ENCODE measurements around the gene RPL4.

Gene RPL4

DNA sequence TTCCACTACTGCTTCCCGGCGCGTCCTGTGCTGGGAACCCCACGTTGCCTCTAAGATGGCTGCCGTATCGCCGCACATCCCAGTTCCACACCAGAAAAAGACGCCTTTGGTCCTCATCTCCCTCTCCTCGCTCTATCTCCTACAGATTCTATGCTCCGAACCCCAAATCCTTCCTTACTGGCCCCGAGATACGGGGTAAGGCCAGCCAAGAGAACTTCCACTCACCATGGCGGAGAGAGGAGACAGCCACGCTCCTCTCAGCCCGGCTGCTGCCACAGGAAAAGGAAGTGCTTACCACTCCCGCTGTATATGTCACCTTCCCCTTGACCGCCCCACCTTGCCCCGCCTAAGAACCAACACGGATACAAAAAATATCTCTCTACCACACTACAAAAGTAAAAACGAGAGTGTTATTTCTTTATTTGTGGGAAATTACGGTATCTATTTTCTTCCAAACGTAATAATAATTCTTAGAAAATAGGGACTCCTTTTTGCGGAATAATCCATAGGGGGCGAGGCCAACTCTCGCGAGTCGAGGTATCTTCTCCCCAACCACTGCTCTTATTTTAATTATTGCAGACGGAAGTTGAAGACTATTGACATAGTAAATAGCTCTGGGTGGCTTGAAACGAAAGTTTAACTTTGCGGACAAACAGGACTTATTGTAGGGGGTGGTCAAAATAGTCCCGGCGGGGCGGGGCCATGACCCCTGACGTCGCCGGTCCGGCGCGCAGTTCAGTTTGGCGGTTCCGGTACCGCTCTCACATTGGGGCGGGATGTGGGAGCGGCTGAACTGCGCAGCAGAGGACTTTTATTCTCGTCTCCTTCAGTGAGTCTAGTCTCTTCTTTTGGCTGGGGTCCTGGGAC is at the start of gene RPL4, which contains the start of gene ZWILCH:
RPL4 (minus strand) TSS at position 293 of the 867 bp plus-strand sequence; CDS start at position 228, 65 bp downstream.
ZWILCH (plus strand) TSS at position 764 of the 867 bp plus-strand sequence; CDS start at position 777, 13 bp downstream.
- H3K27me3 ChIP-seq (ENCODE audit: control insufficient read depth, low read length) = no peaks in the 10 kb centered on the region
- TF ChIP-seq, protein P1, sequence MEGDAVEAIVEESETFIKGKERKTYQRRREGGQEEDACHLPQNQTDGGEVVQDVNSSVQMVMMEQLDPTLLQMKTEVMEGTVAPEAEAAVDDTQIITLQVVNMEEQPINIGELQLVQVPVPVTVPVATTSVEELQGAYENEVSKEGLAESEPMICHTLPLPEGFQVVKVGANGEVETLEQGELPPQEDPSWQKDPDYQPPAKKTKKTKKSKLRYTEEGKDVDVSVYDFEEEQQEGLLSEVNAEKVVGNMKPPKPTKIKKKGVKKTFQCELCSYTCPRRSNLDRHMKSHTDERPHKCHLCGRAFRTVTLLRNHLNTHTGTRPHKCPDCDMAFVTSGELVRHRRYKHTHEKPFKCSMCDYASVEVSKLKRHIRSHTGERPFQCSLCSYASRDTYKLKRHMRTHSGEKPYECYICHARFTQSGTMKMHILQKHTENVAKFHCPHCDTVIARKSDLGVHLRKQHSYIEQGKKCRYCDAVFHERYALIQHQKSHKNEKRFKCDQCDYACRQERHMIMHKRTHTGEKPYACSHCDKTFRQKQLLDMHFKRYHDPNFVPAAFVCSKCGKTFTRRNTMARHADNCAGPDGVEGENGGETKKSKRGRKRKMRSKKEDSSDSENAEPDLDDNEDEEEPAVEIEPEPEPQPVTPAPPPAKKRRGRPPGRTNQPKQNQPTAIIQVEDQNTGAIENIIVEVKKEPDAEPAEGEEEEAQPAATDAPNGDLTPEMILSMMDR (IDR thresholded peaks at IDR 0.05; ENCODE audit: low read depth, low read length, poor library complexity, severe bottlenecking) = no peak
- no peak for TF ChIP-seq EZH2phosphoT487 (IDR thresholded peaks at IDR 0.05; ENCODE audit: borderline replicate concordance, low read length)
- H3K4me1 ChIP-seq (ENCODE audit: control insufficient read depth, low read length) = peaks cover 57% of the 10 kb centered on the region
- H4K20me1 ChIP-seq (ENCODE audit: control insufficient read depth, insufficient read depth, low read depth, low read length) = peaks cover 23% of the 10 kb centered on the region; the same call in 1 of the 2 replicates
- peak within 1 kb of the TSS; percentile 90 for H3K27ac ChIP-seq (ENCODE audit: low read depth, low read length)
- peaks cover 75% of the 10 kb centered on the region for H3K36me3 ChIP-seq (ENCODE audit: control insufficient read depth, low read length)
- no peaks in the 10 kb centered on the region for H3K9me3 ChIP-seq (ENCODE audit: control insufficient read depth, insufficient read depth, low read length)
- H3F3A ChIP-seq (ENCODE audit: control insufficient read depth, insufficient read depth) = peaks cover 49% of the 10 kb centered on the region
- peak within 1 kb of the TSS; percentile 98 for H3K4me3 ChIP-seq (ENCODE audit: low read length)
- no peaks in the 10 kb centered on the region for H3K9me2 ChIP-seq (replicated peaks; ENCODE audit: control insufficient read depth, low read length)
- H3K79me2 ChIP-seq (ENCODE audit: control insufficient read depth, low read length) = peaks cover 86% of the 10 kb centered on the region
- H3K4me2 ChIP-seq (ENCODE audit: low read length) = peak within 1 kb of the TSS; percentile 78

DNA sequence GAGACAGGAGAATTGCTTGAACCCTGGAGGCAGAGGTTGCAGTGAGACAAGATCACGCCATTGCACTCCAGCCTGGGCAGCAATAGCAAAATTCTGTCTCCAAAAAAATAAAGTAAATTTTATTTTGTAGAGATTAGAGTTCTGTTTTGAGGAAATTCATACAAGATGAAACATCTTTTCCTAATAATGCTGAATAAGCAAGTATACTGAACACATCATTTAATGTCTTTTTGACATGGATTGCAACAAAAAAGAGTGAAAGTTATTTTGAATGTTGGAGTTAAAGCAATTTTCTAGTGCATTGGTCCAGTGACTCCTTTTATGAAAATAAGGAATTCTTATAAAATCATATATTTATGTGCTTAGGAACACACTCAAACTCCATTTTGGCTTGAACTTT is 40.6 kb upstream of the RPL4 start:
- no peak for TF ChIP-seq EZH2phosphoT487 (IDR thresholded peaks at IDR 0.05; ENCODE audit: borderline replicate concordance, low read length)
- TF ChIP-seq, protein P1 (IDR thresholded peaks at IDR 0.05; ENCODE audit: low read depth, low read length, poor library complexity, severe bottlenecking) = no peak
- H3K9me2 ChIP-seq (replicated peaks; ENCODE audit: control insufficient read depth, low read length) = no peaks in the 10 kb centered on the region
- no peaks in the 10 kb centered on the region for H3K4me1 ChIP-seq (ENCODE audit: control insufficient read depth, low read length)
- no peaks in the 10 kb centered on the region for H3K9me3 ChIP-seq (ENCODE audit: control insufficient read depth, insufficient read depth, low read length)
- no peaks in the 10 kb centered on the region for H3K79me2 ChIP-seq (ENCODE audit: control insufficient read depth, low read length)
- no peaks in the 10 kb centered on the region for H3F3A ChIP-seq (ENCODE audit: control insufficient read depth, insufficient read depth)
- H3K27ac ChIP-seq (ENCODE audit: low read depth, low read length) = no peak overlapping the region
- H3K27me3 ChIP-seq (ENCODE audit: control insufficient read depth, low read length) = no peaks in the 10 kb centered on the region
- H4K20me1 ChIP-seq (ENCODE audit: control insufficient read depth, insufficient read depth, low read depth, low read length) = no peaks in the 10 kb centered on the region
- H3K4me2 ChIP-seq (ENCODE audit: low read length) = no peak overlapping the region
- peaks cover 45% of the 10 kb centered on the region for H3K36me3 ChIP-seq (ENCODE audit: control insufficient read depth, low read length)
- H3K4me3 ChIP-seq (ENCODE audit: low read length) = no peak overlapping the region

DNA sequence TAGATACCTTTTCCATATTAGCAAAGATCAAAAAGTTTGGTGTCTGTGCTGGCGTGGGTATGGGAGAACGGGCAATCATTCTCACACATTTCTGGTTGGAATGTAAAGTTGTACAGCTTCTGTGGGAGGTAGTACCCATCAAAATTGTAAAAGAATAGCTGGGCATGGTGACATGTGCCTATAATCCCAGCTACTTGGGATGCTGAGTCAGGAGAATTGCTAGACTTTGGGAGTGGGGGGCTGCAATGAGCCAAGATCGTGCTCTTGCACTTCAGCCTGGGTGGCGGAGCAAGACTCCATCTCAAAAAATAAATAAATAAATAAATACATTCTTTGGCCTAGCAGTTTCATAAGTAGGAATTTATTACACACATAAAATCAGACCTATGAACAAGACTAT is 38.2 kb upstream of the RPL4 start:
- H3F3A ChIP-seq (ENCODE audit: control insufficient read depth, insufficient read depth) = no peaks in the 10 kb centered on the region
- H4K20me1 ChIP-seq (ENCODE audit: control insufficient read depth, insufficient read depth, low read depth, low read length) = no peaks in the 10 kb centered on the region
- no peaks in the 10 kb centered on the region for H3K79me2 ChIP-seq (ENCODE audit: control insufficient read depth, low read length)
- no peak overlapping the region for H3K4me3 ChIP-seq (ENCODE audit: low read length)
- H3K4me1 ChIP-seq (ENCODE audit: control insufficient read depth, low read length) = no peaks in the 10 kb centered on the region
- H3K9me2 ChIP-seq (replicated peaks; ENCODE audit: control insufficient read depth, low read length) = no peaks in the 10 kb centered on the region
- H3K9me3 ChIP-seq (ENCODE audit: control insufficient read depth, insufficient read depth, low read length) = no peaks in the 10 kb centered on the region
- peaks cover 48% of the 10 kb centered on the region for H3K36me3 ChIP-seq (ENCODE audit: control insufficient read depth, low read length)
- TF ChIP-seq, protein P1 (IDR thresholded peaks at IDR 0.05; ENCODE audit: low read depth, low read length, poor library complexity, severe bottlenecking) = no peak
- TF ChIP-seq EZH2phosphoT487 (IDR thresholded peaks at IDR 0.05; ENCODE audit: borderline replicate concordance, low read length) = no peak
- no peak overlapping the region for H3K4me2 ChIP-seq (ENCODE audit: low read length)
- no peak overlapping the region for H3K27ac ChIP-seq (ENCODE audit: low read depth, low read length)
- no peaks in the 10 kb centered on the region for H3K27me3 ChIP-seq (ENCODE audit: control insufficient read depth, low read length)
